GM12801 (cell line): ENCODE measurements around the gene SBNO2.

Experiments used
- CTCF ChIP-seq: IDR thresholded peaks from one replicate; pipeline ENCODE4 v1.5.1; 2011; ENCODE audit warnings: control low read depth; ENCODE audit not compliant: insufficient read length; ENCODE audit errors: extremely low read depth

Gene SBNO2

GRCh38 chr19:1156305-1156801, 17.7 kb downstream of the SBNO2 start:
- no peak for TF ChIP-seq CTCF

DNA sequence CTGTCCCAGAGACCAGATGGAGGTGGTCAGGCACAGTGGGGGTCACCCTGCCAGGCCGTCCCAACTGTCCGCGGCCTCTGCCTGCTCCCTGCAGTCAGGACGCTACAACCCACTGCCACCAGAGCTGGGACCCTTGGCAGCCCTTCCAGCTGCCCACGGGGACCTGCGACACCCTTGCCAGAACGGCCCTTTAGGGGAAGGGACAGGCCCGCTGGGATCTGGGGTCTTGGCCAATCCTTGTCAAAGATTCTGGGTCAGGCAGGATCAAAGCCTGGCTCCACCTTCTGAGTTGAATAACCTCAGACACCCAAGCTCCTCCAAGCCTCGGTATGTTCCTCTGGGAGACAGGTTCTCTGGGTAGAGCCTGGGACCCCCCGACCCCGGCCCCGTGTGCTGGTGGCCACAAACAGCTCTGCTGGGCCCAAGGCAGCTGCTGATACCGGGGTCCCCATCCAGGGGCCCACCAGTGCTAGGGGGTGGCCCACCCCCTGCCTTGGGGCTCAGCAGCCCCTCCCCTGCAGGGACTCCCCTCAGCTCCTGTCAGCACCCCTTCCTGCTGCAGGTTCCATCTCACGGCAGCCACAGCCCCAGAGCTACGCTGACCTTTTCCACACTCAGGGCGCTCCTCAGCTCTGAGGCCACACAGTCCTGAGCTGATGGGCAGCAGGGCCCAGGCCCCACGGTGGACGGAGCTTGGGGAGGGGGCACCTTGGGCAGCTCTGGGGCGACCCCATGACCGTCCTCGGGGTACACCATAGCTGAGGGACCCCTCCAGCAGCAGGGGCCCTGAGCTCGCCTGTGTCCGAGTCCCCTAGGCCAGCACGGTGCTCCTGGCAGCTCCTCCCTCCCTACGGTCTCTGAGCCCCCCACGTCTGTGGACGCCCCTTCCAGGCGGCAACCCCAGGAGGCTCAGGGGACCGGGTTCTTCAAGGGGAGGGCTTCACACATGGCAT, 18.4 kb downstream of the SBNO2 start:
- TF ChIP-seq CTCF, result no peak

GRCh38 chr19:1154731-1155351, 19.2 kb downstream of the SBNO2 start:
- no peak for TF ChIP-seq CTCF

- TF ChIP-seq CTCF, result no peak
These were observed 20.0 kb downstream of the SBNO2 start for GRCh38 chr19:1153891-1154730.

GRCh38 chr19:1151917-1152587, 22.0 kb downstream of the SBNO2 start:
- TF ChIP-seq CTCF, result no peak

- no peak for TF ChIP-seq CTCF
These were observed 22.9 kb downstream of the SBNO2 start for GRCh38 chr19:1151037-1151724.
